Sigmoid colon (tissue), 7 donors: ENCODE measurements around the gene TSPAN16. TPM values are rescaled to one million over a fixed set of nuclear protein-coding genes. Genes with fewer than 3 reads are reported as not detected.

ENCODE experiments used
- DNase-seq: peaks from one replicate; pipeline ENCODE4 v3.0.0-alpha.2; 2019
- H3K27ac ChIP-seq, 4 donors: fragments of 200-600 bp; sonication (generic); one replicate each; pipeline ENCODE4 v1.5.1; 2016 to 2019; ENCODE audit warnings: mild to moderate bottlenecking in 1 of 4
- H3K27me3 ChIP-seq, 3 donors: fragments of 200-600 bp; sonication (generic); one replicate each; pipeline ENCODE4 v1.5.1; 2019; ENCODE audit warnings: mild to moderate bottlenecking in 1 of 3
- H3K36me3 ChIP-seq, 4 donors: fragments of 200-600 bp; sonication (generic); one replicate each; pipeline ENCODE4 v1.5.1; 2016 to 2019
- H3K4me1 ChIP-seq, 4 donors: fragments of 200-600 bp; sonication (generic); one replicate each; pipeline ENCODE4 v1.5.1; 2017 to 2019
- H3K4me3 ChIP-seq, 4 donors: fragments of 200-600 bp; sonication (generic); one replicate each; pipeline ENCODE4 v1.5.1; 2017 to 2019; ENCODE audit warnings: mild to moderate bottlenecking in 2 of 4, moderate library complexity in 1 of 4
- H3K9me3 ChIP-seq, 4 donors: fragments of 200-600 bp in 3 of 4; sonication (generic) in 3 of 4; one replicate each; pipeline versions ENCODE4 v1.5.1 to v1.6.1; 2013 to 2019
- CTCF ChIP-seq, 4 experiments: fragments of 450-650 bp in 3 of 4; fragments of 200-600 bp in 1 of 4; IDR thresholded peaks; one replicate each; pipeline ENCODE4 v1.5.1; 2016 to 2019; ENCODE audit warnings: antibody characterized with exemption in 4 of 4, mild to moderate bottlenecking in 3 of 4, moderate library complexity in 2 of 4
- EP300 ChIP-seq, 4 donors: sonication (generic); formaldehyde crosslinking; IDR thresholded peaks; one replicate each; pipeline ENCODE4 v1.6.1; 2017; ENCODE audit warnings: antibody characterized with exemption in 4 of 4
- POLR2A ChIP-seq, 2 donors: fragments of 450-650 bp; IDR thresholded peaks; one replicate each; pipeline ENCODE4 v1.6.1; 2016; ENCODE audit warnings: antibody characterized with exemption in 2 of 2, mild to moderate bottlenecking in 2 of 2, moderate library complexity in 2 of 2
- POLR2AphosphoS5 ChIP-seq, 4 donors: sonication (generic); formaldehyde crosslinking; IDR thresholded peaks; one replicate each; pipeline ENCODE4 v1.6.1; 2017; ENCODE audit warnings: antibody characterized with exemption in 4 of 4
- WGBS, 2 donors: extraction: QIAGEN DNeasy Blood & Tissue Kit; methylation state at CpG; one replicate each; pipeline ENCODE4 v1.1.7; 2013; 5-methylcytosine and 5-hydroxymethylcytosine counted together
- intact Hi-C: fragments of 100-400 bp; cut with DNase I; formaldehyde crosslinking; loops from one replicate; pipeline ENCODE4 v1.15.1; 2023
- polyA plus RNA-seq, 3 donors: library from polyadenylated mRNA; stranded (reverse); fragments of 200-250 nt; gene quantifications; one replicate each; pipeline ENCODE4 v1.2.3, GENCODE V29; 2013
- total RNA-seq, 4 donors: library from RNA; depleted of rRNA; stranded (reverse); fragments of >200 nt; gene quantifications; one replicate each; pipeline ENCODE4 v1.1.0, GENCODE V29; 2016
- donor health status: healthy with polysubstance abuse.
- donor health status: Bipolar disorder and iron deficiency.
- donor health status: healthy.

The TSPAN16 gene
- total and polyA plus RNA-seq, 7 donors: 0.07 TPM; not detected in 6

- H3K27me3 ChIP-seq: no peaks in the 10 kb centered on the region
- TF ChIP-seq POLR2AphosphoS5 (IDR thresholded peaks at IDR 0.05): no peak
- TF ChIP-seq EP300 (IDR thresholded peaks at IDR 0.05): no peak
- peak overlapping the region; percentile 62 to 87 (median 71) for H3K27ac ChIP-seq
- DNase-seq: no peak
- peaks cover 0 to 24% (median 18%) of the 10 kb centered on the region in 4 donors for H3K4me1 ChIP-seq
- intact Hi-C loops: loop anchor here (2.0 kb wide), 1 partner anchor 15 kb away; the partner anchor contains the start of gene RAB3D
- no peak overlapping the region for H3K4me3 ChIP-seq
- 52 to 70% methylated on average over 5 of the region's 5 CpGs for WGBS, 2 donors
- peaks cover 0 to 32% (median 9%) of the 10 kb centered on the region in 4 donors for H3K36me3 ChIP-seq
- no peaks in the 10 kb centered on the region for H3K9me3 ChIP-seq
These were observed 27.7 kb downstream of the TSPAN16 start for GRCh38 chr19:11323601-11324078.

- no peaks in the 10 kb centered on the region for H3K27me3 ChIP-seq
- peak overlapping the region; percentile 62 to 87 (median 71) for H3K27ac ChIP-seq
- peaks cover 0 to 38% (median 9%) of the 10 kb centered on the region in 4 donors for H3K36me3 ChIP-seq
- peaks cover 0 to 24% (median 18%) of the 10 kb centered on the region in 4 donors for H3K4me1 ChIP-seq
- H3K4me3 ChIP-seq: no peak overlapping the region
- whole genome bisulfite sequencing, 2 donors: 8 to 10% methylated on average over 10 of the region's 10 CpGs
- no peaks in the 10 kb centered on the region for H3K9me3 ChIP-seq
- intact Hi-C loops: loop anchor here (2.0 kb wide), 1 partner anchor 15 kb away; the partner anchor contains the start of gene RAB3D
- no peak for TF ChIP-seq POLR2A (IDR thresholded peaks at IDR 0.05)
- peak in 2 of 4 donors; percentile 1 to 21 for TF ChIP-seq EP300 (IDR thresholded peaks at IDR 0.05)
- peak; percentile 41 to 56 (median 54) for TF ChIP-seq POLR2AphosphoS5 (IDR thresholded peaks at IDR 0.05)
- no peak for TF ChIP-seq CTCF (IDR thresholded peaks at IDR 0.05)
- peak; percentile 92 for DNase-seq
These were observed 28.2 kb downstream of the TSPAN16 start for GRCh38 chr19:11324079-11324661.

GRCh38 chr19:11324748-11325389, 28.9 kb downstream of the TSPAN16 start:
- Histone ChIP-seq H3K36me3 (peaks cover 0 to 45% (median 11%) of the 10 kb centered on the region in 4 donors), H3K4me3 (no peak overlapping the region), H3K27ac (peak overlapping the region; percentile 62 to 87 (median 71)), H3K27me3 (no peaks in the 10 kb centered on the region), H3K4me1 (peaks cover 0 to 24% (median 18%) of the 10 kb centered on the region in 4 donors), H3K9me3 (no peaks in the 10 kb centered on the region)
- DNase-seq: no peak
- intact Hi-C loops: loop anchor here (2.0 kb wide), 1 partner anchor 14 kb away; the partner anchor contains the start of gene RAB3D
- 72% methylated on average over 17 of the region's 17 CpGs for WGBS, 2 donors
- no peak for TF ChIP-seq POLR2AphosphoS5 (IDR thresholded peaks at IDR 0.05)
- TF ChIP-seq POLR2A (IDR thresholded peaks at IDR 0.05): no peak
- TF ChIP-seq EP300 (IDR thresholded peaks at IDR 0.05): no peak
- TF ChIP-seq CTCF (IDR thresholded peaks at IDR 0.05): no peak

- DNase-seq: no peak
- Histone ChIP-seq H3K27me3 (no peaks in the 10 kb centered on the region), H3K4me3 (no peak overlapping the region), H3K4me1 (peaks cover 0 to 24% (median 18%) of the 10 kb centered on the region in 4 donors), H3K9me3 (no peaks in the 10 kb centered on the region), H3K27ac (peak overlapping the region in 1 of 4 donors; percentile 87), H3K36me3 (peaks cover 0 to 52% (median 14%) of the 10 kb centered on the region in 4 donors)
- WGBS, 2 donors: 89 to 91% methylated on average over 7 of the region's 7 CpGs
- intact Hi-C loops: loop anchor here (2.0 kb wide), 1 partner anchor 13 kb away; the partner anchor contains the start of gene RAB3D
- TF ChIP-seq POLR2A (IDR thresholded peaks at IDR 0.05) (no peak), CTCF (IDR thresholded peaks at IDR 0.05) (no peak), EP300 (IDR thresholded peaks at IDR 0.05) (no peak), POLR2AphosphoS5 (IDR thresholded peaks at IDR 0.05) (no peak)
These were observed 29.6 kb downstream of the TSPAN16 start for GRCh38 chr19:11325544-11325943.

- no peaks in the 10 kb centered on the region for H3K9me3 ChIP-seq
- TF ChIP-seq POLR2A (IDR thresholded peaks at IDR 0.05) (no peak), EP300 (IDR thresholded peaks at IDR 0.05) (no peak), CTCF (IDR thresholded peaks at IDR 0.05) (no peak), POLR2AphosphoS5 (IDR thresholded peaks at IDR 0.05) (no peak)
- no peak overlapping the region for H3K27ac ChIP-seq
- H3K4me3 ChIP-seq: no peak overlapping the region
- WGBS, 2 donors: 79 to 81% methylated on average over 4 of the region's 4 CpGs
- peaks cover 0 to 93% (median 34%) of the 10 kb centered on the region in 4 donors for H3K36me3 ChIP-seq
- no peak for DNase-seq
- intact Hi-C loops: no loop called here
- no peaks in the 10 kb centered on the region for H3K27me3 ChIP-seq
- H3K4me1 ChIP-seq: peaks cover 0 to under 1% (median under 1%) of the 10 kb centered on the region in 4 donors
These were observed 34.2 kb downstream of the TSPAN16 start for GRCh38 chr19:11330127-11330526.
